ENCODE data around the gene DLG1. TPM values are rescaled to one million over a fixed set of nuclear protein-coding genes. Genes with fewer than 3 reads are reported as not detected.

DLG1 gene
- total RNA-seq = 80.2 TPM
- long read RNA-seq, partial matches to known transcripts = 10 of 49 reads
- long read RNA-seq, other reads (novel, unspliced or antisense) = 36 of 49 reads

DNA sequence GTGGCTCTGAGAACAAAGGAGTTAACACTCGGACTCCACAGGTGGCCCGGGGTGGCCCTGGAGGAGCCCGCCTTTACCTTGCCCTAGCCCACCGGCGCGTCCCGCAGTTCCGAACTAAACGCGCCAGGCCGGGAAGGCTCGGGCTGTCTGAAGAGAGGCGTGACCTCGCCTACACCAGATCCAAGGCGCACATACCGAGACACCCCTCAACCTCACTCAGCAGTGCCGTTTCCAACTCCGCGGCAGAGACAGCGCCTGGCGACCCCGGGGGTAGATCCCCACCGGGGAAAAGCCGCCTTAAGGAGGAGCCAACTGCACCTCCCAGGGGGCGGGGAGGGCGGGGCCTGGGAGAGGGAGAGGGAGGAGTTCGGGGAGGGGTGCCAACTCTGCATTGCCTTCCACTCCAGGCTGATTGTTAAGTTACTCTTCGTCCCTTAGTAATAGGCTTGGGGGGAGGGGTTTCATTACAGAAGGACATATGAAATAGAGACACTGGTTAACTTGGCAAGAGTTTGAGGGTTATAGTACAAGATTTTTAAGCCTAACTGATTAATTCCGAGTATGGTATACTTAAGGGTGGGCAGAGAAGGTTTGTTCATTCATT lies at the start of gene DLG1:
Gene DLG1 (minus strand): TSS at position 272 of the 604 bp plus-strand sequence. CDS start 1,408 bp downstream, outside the sequence.
- ATAC-seq (peak; percentile 94), DNase-seq (peak; percentile 90)
- H3K4me1 ChIP-seq = peaks cover 35% of the 10 kb centered on the region
- TF ChIP-seq, protein P1, sequence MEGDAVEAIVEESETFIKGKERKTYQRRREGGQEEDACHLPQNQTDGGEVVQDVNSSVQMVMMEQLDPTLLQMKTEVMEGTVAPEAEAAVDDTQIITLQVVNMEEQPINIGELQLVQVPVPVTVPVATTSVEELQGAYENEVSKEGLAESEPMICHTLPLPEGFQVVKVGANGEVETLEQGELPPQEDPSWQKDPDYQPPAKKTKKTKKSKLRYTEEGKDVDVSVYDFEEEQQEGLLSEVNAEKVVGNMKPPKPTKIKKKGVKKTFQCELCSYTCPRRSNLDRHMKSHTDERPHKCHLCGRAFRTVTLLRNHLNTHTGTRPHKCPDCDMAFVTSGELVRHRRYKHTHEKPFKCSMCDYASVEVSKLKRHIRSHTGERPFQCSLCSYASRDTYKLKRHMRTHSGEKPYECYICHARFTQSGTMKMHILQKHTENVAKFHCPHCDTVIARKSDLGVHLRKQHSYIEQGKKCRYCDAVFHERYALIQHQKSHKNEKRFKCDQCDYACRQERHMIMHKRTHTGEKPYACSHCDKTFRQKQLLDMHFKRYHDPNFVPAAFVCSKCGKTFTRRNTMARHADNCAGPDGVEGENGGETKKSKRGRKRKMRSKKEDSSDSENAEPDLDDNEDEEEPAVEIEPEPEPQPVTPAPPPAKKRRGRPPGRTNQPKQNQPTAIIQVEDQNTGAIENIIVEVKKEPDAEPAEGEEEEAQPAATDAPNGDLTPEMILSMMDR (IDR thresholded peaks at IDR 0.05) = no peak
- no peaks in the 10 kb centered on the region for H3K9me3 ChIP-seq
- peak within 1 kb of the TSS; percentile 98 for H3K4me3 ChIP-seq
- peaks cover 4% of the 10 kb centered on the region for H3K36me3 ChIP-seq
- H3K27ac ChIP-seq = peak within 1 kb of the TSS; percentile 92
- H3K27me3 ChIP-seq (ENCODE audit: low read depth) = no peaks in the 10 kb centered on the region
- intact Hi-C loops (cut with DNase I) = no loop called here

DNA sequence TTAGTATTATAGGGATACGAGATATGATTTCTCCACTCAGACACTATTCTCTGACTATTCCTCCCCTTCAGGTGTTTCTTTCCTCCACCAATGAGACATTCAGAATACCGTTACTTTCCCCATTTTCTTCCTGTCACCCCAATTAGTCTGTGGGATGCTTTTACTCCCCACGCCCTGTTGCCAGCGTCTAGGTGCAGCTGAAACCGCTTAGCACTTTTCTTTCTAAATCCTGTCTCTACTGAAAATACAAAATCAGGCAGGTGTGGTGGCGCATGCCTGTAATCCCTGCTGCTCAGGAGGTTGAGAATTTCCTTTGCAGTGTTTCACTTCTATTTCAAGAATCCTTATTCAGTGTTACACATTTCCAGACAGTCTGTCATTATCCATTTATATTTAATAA lies 49.6 kb upstream of the DLG1 start:
- H3K4me3 ChIP-seq = no peak overlapping the region
- no peaks in the 10 kb centered on the region for H3K9me3 ChIP-seq
- TF ChIP-seq, protein P1 (IDR thresholded peaks at IDR 0.05) = no peak
- no peaks in the 10 kb centered on the region for H3K4me1 ChIP-seq
- H3K27ac ChIP-seq = no peak overlapping the region
- DNase-seq (no peak), ATAC-seq (no peak)
- intact Hi-C loops (cut with DNase I) = no loop called here
- H3K27me3 ChIP-seq (ENCODE audit: low read depth) = no peaks in the 10 kb centered on the region
- no peaks in the 10 kb centered on the region for H3K36me3 ChIP-seq

DNA sequence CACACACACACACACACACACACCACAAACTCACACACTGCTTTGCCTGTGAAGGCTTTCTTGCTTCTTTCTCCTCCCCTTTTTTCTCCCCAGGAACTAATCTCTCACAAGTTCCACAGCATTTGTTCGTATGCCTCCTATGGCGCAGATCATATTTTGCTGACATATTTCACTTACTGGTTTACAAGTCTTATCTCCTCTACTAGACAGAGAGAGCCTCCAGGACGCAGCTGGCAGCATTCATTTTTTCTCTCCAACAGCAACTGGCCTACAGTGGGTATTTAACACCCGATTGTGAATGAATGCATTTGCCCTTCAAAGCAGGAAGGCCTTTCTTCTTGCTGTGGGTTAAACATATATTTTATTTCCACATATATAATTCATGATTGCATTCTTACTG lies 47.0 kb upstream of the DLG1 start:
- Histone ChIP-seq H3K27ac (no peak overlapping the region), H3K4me3 (no peak overlapping the region), H3K9me3 (no peaks in the 10 kb centered on the region), H3K36me3 (no peaks in the 10 kb centered on the region), H3K4me1 (no peaks in the 10 kb centered on the region), H3K27me3 (ENCODE audit: low read depth) (no peaks in the 10 kb centered on the region)
- no peak for ATAC-seq
- intact Hi-C loops (cut with DNase I) = no loop called here
- no peak for DNase-seq
- TF ChIP-seq, protein P1 (IDR thresholded peaks at IDR 0.05) = no peak

DNA sequence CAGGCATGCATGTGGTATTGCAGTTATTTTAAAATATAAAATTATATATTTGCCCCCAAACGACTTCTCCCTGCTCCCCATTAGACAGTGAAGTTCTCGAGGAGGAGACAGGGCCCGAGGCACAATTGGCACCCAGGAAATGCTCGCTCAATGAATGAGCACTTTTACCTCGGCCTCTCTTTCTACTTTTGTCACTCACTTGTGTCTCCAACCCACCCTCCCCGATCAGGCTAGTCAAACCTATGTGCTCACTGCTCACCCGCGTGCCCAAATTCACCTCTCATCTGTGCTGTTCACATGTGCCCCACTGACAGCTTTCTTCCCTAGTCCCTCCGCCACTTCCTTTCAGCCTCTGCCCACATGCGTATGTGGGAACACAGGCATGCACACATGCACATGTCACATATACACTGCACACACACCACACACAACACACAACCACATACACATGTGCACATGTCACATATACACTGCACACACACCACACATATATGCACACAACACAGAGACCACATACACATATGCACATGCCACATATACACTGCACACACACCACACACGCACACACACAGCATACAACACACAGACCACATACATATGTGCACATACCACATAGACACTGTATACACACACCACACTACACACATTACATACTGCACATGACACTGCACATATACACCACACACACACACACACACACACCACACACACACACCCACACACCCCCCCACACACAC lies 46.3 kb upstream of the DLG1 start:
- intact Hi-C loops (cut with DNase I) = no loop called here
- no peak for ATAC-seq

DNA sequence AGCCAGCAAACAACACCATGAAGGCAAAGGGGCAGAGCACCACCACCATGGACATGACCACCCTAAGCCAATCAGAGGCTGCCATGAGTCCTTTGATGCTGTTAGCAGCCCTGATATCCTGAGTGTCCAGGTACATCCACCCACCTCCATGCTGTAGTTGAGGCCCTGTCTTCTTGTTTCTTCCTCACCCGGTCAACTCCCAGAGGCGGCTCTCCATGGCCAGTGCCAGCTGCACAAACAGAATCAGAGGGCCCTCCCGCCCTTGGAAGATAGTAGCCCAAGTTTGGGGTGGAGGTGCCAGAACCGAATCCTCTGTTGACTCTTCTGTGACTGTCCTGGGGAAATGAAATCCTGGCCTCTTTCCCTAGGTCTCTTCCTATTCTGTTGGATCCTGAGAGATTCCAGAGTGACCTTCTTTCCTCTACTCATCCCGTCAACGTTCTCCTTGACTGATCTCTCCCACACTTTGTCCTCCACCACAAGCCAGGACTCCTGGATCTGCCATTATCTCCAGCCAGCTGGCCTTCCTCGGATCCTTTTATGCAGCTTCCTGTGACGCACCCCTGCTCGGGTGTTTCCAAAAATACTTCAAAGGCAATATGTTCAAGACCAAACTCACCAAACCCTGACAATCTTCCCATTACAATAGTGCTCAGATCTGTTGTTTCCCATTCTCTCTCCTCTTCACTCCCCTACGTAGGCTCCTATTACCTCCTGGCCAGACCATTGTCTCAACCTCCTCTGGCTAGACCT lies 45.4 kb upstream of the DLG1 start:
- no peaks in the 10 kb centered on the region for H3K36me3 ChIP-seq
- intact Hi-C loops (cut with DNase I) = no loop called here
- no peak overlapping the region for H3K27ac ChIP-seq
- H3K4me1 ChIP-seq = no peaks in the 10 kb centered on the region
- no peaks in the 10 kb centered on the region for H3K27me3 ChIP-seq (ENCODE audit: low read depth)
- H3K4me3 ChIP-seq = no peak overlapping the region
- H3K9me3 ChIP-seq = no peaks in the 10 kb centered on the region
- no peak for DNase-seq
- TF ChIP-seq, protein P1 (IDR thresholded peaks at IDR 0.05) = no peak
- ATAC-seq = no peak

More for the DNA sequence above, 46.3 kb upstream of the DLG1 start:
- H3K4me1 ChIP-seq = no peaks in the 10 kb centered on the region
- no peaks in the 10 kb centered on the region for H3K9me3 ChIP-seq
- no peak overlapping the region for H3K27ac ChIP-seq
- TF ChIP-seq, protein P1 (IDR thresholded peaks at IDR 0.05) = no peak
- no peak for DNase-seq
- H3K27me3 ChIP-seq (ENCODE audit: low read depth) = no peaks in the 10 kb centered on the region
- no peaks in the 10 kb centered on the region for H3K36me3 ChIP-seq
- H3K4me3 ChIP-seq = no peak overlapping the region

Data from lower lobe of right lung (tissue), 2 donors.